Activated CD4-positive, alpha-beta T cell treated with anti-CD3 and anti-CD28 coated beads, Interleukin-2, amount 50 U/mL, for 24 hours (primary cell): ENCODE measurements around the gene TRMT2B.
"Not testable (repeated sequence)": the region's sequence is repeated elsewhere in the genome, so short reads cannot be mapped to it uniquely, and the experiment has no call there.

ENCODE experiments used
- DNase-seq, 2 donors: peaks; one replicate each; pipeline ENCODE4 v3.0.0-alpha.2; 2020; ENCODE audit warnings: low read depth in 1 of 2, low spot score in 1 of 2

TRMT2B gene, protein sequence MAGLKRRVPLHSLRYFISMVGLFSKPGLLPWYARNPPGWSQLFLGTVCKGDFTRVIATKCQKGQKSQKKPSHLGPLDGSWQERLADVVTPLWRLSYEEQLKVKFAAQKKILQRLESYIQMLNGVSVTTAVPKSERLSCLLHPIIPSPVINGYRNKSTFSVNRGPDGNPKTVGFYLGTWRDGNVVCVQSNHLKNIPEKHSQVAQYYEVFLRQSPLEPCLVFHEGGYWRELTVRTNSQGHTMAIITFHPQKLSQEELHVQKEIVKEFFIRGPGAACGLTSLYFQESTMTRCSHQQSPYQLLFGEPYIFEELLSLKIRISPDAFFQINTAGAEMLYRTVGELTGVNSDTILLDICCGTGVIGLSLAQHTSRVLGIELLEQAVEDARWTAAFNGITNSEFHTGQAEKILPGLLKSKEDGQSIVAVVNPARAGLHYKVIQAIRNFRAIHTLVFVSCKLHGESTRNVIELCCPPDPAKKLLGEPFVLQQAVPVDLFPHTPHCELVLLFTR

DNA sequence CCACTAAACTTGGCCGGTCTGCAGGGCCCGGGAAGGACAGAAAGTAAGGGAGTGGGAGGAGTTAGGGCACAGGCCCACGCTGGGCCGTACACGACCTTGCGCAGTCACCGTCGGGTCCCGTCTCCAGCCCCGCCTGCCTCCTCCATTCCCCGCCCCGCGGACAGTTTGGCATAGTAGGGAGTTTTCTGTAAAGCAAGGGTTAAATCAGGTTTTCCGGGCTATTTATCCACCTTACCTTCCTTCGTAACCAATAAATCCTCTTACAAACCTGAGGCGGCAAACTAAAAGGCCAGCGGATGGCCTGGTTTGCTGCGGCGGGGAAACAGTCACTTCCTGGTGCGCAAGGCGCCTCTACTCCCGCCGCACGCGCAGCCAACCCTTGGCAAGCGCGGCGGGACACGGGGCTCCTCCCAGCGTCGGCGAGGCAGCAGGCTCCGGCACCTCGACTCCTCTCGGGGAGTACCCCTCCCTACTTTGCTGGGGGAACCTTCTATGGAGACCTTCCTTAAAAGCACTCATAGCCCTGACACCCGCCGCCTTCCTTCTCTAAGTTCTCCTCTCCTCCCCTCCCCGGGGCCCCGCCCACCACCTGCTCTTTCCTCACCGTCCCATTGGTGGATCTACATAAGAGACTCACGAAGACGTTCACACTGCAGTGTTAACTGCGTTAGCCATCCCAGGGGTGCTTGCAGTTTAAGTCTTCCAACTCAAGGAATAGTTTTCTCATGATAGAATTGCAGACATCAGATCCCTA lies at the start of gene TRMT2B:
TSS of gene TRMT2B (minus strand) at position 563 of the 754 bp plus-strand sequence. CDS start 9,822 bp downstream, outside the sequence.
- DNase-seq, result peak; percentile 57 to 70

DNA sequence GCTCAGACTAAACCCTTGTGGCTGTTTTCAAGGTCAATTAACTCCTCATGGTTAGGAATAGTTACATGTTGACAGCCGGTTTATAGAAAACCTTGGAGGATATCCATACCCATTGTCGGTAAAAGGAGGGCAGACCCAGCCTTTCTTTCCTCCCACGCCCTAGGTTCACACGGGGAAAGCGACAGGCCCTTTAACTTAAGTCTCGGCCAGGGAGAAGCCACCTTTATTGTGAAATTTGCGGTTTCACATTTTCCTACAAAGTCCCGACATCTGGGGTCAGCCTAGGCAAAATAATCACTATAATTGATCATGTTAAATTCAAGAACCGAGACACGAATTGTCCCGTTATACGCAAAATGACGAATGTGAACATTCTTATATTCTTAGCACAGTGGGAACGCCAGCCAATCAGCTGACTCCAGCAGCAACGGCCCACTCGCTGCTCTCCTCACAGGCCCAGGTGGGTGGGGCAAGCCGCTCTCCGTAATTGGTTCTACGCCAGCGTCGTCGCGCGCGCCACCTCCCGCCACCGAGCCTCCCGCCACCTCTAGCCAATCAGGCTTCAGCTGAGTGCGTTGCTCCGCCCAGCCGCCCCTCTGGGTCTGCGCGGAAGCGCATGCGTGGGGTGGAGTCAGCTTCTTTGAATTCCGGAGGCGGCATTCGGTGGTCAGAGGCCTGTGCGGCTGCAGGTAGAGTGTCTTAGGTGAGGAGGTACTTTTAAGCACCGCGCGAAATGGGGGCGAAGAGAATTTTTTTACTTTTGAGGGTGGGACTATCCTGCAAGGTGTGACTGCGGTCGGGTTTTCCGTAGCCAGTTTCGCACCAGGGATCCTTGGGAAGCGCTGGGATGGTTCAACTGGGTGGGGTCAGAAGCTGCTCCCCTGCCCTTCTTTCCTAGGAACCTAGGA lies 45.9 kb upstream of the TRMT2B start, which contains the start of gene CENPI:
TSS of gene CENPI (plus strand) at position 659 of the 908 bp plus-strand sequence. CDS start 2,867 bp downstream, outside the sequence.
- peak; percentile 73 to 82 for DNase-seq

DNA sequence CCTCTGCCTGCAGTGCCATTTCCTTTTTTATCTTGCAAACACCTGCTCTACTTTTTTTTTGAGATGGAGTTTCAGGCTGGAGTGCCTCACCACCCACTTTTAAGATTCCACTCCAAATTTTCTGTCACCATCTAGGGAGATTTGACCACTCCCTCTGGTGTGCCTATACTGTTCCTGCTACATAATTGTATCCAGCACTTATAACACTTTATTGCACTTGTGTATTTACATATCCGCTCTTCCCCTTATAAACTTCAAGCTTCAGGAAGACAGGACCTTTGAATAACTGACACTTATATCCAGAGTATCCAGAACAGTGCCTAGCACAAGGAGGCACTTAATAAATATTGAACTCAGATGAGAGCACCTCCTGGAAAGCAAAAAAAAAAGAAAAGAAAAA lies 39.9 kb upstream of the TRMT2B start:
- no peak for DNase-seq

DNA sequence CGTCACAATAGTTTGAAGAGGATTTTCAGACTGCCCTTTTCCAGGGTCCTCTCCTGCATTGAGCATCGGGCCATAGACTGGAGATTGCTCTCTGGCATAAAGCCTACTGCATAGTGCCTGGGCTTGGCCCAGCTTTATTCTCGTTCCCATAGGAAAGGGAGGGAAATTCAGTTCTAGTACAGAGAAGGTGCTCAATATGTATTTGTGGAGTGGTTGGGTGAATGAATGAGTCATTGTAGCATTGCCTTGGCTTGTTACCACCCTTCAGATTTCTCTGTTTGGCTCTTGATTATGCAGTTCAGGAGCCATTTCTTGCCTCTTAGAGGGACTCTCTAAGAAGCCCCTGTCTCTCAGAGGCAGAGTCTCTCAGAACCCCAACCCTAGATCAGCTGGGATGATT lies 29.3 kb upstream of the TRMT2B start:
- DNase-seq, result no peak

DNA sequence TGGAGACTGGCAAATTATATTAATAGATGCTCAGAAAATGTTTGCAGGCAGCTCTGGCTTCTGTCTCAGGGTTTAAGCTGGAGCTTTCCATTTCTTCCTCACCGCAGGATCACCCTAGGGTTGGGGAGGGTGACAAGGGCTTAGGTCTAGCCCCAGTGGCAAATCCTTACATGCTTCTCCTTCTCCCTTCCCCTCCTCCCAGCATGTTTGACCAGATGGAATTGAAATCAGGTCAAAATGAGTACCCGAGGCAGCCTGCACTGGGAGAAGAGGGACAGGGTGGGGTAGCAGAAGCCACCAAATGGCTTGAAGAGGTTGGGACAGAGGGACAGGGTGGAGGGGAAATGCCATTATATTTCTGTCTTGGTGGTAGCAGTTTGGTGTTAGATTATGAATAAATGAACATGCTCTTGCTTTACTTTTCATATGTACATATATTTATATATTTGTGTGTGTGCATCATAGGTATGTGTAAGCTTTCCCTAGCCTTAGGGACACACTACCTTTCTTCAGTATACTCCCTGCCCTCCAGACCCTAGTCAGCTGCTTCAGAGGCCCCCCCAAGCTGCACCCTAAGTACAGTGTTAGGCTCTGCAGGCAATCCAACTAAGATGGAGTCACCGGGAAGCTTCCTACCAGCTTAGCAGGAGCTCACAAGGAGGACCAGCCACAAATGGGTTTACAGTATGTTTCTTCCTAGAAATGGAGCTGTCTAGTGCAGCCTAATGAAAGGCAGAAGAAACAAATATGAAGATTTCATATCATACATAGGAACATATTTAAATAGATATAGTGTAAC lies 28.6 kb upstream of the TRMT2B start:
- DNase-seq, result no peak

DNA sequence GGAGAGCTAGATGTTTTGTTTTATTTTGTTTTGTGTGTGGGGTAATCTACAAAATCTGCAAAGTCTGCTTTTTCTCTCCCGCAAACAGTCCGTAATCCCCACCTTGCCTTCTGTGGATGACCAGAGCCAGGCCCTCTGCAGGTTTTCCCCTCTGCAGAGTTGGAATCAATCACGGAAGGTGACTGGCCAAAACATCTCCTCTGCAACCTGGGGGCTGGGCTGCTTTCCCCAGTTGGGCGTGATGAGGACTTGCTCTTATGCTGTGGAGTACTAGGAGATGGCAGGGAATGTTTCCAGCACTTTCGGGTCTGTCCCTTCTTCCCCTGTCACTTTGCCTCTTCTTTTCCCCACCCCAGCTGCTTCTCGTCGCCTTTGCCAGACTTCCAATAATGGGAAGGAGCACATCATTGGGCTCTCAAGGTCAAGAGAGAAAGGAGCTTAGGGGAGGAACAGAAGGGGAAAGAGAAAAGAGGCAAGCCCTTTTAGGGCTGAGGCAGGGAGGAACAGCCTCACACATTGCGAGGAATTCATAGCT lies 27.9 kb upstream of the TRMT2B start:
- DNase-seq, result no peak

DNA sequence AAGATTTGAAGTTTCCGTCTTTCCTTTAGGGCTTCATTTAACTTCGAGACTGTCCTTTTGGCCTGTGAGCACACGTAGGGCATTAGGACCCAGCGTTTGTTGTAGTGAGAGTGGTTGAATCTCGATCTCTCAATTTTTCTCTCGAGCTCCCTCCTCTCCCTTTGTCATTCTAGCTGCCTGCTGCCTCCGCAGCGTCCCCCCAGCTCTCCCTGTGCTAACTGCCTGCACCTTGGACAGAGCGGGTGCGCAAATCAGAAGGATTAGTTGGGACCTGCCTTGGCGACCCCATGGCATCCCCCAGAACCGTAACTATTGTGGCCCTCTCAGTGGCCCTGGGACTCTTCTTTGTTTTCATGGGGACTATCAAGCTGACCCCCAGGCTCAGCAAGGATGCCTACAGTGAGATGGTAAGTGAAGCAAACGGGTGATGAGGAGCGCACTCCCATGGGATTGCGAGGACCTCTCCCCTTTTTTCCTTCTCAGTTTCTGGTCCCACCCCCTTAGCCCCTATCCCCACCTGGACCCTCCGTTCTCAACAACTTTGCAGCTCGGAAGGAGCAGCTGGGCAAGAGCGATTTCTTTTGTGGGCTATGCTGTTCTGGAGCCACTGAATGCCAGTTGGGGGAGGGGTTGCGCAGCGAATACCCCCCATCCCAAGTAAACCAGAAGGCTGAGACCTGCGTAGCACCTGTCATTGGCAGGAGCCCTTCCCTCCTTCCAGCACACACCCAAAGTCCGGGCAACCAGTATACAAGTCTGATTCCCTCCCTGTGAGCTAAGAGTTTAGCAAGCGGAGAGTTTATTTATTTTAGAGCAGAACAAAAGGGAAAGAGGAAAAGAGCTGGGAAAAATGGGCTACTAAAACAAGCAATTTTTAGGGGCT lies 27.0 kb upstream of the TRMT2B start, which contains the start of gene TMEM35A:
TSS of gene TMEM35A (plus strand) at position 164 of the 883 bp plus-strand sequence. CDS start at position 288, 124 bp downstream.
- no peak for DNase-seq

DNA sequence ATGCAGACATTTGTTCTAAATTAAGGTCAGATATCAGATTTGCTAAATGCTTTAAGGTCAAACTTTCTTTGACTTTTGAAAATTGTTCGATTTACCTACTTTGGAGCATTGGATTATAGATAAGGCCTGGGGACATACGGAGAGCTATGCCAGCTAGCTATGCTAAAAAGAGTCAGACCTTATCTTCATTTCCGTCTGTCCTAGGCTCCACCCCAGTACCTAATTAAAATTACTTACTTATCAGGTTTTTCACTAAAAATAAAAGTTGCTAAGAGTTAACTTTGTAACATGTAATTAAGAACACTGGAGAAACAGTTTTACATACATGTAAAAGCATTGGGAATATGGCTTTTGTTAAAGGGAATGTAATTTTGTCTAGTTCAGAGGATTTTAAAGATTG lies 19.7 kb upstream of the TRMT2B start:
- no peak for DNase-seq

DNA sequence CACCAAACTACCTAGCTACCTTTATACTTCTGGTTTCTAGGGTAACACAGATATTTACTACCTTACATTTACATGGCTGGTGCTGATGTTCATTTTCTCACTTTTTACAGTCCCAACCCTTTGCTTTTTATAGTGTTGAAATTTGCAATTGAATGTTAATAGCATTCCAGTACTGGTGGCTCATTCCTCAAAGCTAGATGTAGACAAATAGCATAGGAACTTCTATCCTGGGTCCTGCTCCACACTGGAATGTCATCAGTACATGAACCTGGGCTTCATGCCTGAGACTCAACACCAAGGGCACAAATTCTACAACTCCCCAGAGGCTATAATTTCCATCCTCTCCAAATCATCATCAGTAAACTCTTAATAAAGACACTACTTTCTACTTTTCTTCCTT lies 10.3 kb upstream of the TRMT2B start:
- DNase-seq, result no peak

DNA sequence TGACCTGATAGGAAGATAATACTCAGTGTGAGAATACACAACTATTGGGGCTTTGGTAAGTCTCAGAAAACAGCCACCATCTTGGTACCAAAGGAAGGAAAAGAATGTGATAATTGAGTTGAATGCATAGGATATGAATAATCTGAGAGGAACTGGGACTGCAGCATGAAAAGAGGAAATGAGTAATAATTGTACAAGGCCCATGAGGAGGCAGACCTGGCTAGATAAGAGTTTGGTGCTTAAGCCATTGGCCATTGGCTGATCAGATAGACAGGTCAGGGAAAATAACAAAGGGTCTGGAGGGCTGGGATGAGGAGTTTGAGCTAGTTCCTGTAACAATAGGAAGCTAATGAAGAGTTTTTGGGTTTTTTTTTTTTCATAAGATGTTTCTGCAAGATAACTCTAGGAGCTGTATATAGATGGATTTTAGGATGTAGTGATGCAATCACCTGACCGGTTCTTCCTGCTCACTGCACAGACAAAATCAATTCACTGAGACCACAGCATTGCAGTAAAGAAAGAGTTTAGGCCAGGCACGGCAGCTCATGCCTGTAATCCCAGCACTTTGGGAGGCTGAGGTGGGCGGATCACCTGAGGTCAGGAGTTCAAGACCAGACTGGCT lies 5.3 kb upstream of the TRMT2B start:
- DNase-seq, result no peak

DNA sequence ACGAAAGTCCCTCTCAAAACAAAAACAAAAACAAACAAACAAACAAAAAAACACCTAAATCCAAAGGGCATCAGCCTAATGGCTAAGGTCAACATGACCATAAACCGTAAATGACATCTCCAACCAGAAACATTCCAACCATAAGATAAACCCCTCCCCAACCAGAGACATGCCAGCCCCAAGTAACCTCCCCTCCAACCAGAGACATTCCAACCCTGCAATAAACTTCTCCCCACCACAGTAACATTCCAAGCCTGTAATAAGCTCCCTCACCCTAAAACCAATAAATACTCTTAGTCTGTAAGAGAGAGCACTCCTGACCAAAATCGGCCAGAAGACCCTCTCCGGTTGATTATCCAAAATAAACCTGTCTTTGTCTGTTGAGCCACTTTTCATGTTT lies 4.6 kb upstream of the TRMT2B start:
- DNase-seq, result not testable (repeated sequence)

DNA sequence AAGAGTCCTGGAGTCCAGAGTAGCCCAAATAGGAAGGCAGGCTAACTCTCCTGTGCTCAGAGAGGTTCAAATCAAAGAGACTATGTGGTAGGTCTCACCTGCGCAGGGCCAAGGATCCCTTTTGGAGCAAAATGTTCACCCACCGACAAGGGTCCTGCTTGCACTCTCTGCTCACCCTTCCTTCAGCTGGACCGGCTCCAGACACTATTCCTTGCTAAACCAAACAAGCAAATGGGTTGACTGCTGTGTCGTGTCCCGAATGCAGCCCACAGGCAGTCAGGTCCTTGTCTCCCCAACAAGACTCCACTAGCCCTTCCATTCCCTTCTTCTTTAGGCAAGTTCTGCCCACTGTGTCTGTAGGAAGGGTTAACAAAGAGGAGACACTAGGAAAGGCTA lies 760 bp downstream of the TRMT2B start:
- no peak for DNase-seq

DNA sequence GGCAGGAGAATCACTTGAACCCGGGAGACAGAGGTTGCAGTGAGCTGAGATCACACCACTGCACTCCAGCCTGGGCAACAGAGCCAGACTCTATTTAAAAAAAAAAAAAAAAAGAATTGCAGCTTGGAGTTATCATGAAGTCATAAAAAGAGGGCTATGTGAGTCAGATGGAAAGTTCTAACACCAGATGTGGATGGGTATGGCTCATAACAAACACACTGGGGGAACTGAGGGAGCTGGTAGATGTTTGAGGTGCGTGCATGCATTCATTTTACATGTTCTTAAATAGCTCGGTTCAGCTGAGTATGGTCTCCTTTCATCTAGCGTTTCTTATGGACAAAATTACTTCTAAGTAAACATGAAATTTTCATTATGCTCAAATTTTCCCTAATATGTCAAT lies 11.7 kb downstream of the TRMT2B start:
- no peak for DNase-seq

DNA sequence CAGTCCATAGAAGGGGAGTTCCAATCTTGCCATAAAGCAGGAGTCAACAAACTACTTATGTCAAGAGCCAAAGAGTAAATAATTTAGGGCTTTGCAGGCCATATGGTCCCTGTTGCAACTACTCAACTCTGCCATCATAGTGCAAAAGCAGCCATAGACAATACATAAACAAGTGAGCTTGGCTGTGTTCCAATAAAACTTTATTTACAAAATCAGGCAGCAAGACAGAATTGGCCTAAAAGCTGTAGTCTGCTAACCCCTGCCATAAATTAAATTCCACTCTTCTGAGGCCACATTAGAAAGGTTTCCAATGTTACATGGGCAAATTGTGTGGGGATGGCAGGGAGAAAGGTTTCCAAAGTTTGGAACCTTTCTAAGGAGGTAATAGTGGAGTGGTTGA lies 14.7 kb downstream of the TRMT2B start:
- no peak for DNase-seq

DNA sequence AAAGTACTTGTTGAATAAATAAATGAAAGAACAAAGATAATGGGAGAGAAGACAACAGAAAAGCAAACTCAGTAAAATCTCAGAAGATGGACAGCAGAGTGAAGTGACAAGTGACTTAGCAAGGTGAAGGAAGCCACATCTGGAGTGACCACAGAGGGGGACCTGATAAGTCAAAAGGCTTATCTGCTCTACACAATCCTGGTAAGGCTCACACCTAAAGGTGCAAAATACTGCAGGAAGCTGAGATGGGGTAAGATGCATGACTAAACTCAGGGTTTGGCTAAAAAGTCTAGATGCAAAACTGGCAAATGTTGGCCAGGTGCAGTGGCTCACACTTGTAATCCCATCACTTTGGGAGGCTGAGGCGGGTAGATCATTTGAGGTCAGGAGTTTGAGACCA lies 22.2 kb downstream of the TRMT2B start:
- no peak for DNase-seq

DNA sequence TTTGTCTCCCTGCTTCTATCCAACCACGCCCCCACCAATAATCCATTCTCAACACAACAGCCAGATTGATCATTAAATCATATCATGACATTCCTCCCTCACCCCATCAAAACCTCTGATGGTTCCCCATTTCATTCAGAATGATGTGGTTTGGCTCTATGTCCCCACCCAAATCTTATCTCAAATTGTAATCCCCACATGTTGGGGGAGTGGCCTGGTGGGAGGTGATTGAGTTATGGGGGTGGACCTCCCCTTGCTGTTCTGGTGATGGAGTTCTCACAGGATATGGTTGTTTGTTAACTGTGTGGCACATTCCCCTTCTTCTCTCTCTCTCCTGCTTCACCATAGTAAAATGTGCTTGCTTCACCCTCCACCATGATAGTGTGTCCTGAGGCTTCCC lies 23.3 kb downstream of the TRMT2B start:
- DNase-seq, result no peak

DNA sequence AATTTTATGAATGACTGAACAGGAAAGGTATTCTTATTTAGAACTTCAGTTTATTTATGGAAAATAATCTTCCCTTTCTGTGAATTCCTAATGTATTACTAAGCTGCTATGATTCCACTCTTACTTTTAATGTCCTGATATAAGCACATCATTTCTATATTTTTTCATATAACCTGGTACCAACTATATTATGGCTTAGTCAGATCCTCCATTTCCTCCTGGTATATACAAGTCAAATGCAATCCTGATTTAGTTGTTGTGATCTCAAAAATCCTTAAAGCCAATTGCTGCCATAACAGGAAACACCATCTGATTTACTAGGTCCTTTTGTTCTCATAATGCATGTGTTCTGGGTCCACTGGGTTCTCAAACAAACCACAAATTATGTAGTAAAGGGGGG lies 26.8 kb downstream of the TRMT2B start:
- DNase-seq, result no peak

DNA sequence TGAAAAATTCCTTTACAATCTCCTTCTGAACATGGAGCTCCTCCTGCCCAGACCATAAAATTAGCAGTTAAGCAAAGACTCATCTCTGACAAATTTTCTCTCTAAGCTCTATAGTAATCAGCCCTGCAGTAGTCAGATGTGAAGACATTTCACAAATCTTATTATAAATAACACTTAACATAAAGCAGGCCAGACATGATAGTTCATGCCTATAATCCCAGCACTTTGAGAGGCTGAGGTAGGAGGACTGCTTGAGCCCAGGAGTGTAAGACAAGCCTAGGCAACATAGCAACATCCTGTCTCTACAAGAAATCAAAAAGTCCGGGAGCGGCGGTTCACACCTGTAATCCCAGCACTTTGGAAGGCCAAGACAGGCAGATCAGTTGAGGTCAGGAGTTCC lies 29.9 kb downstream of the TRMT2B start:
- DNase-seq, result no peak
